Measurements from ENCODE around the gene ALLC. TPM values are rescaled to one million over a fixed set of nuclear protein-coding genes. Genes with fewer than 3 reads are reported as not detected.
A peak's percentile ranks its signal among the peaks of the same experiment; 100 is the strongest.

Gene ALLC
- total RNA-seq, 1 experiment from 2014 or later, result not detected

DNA sequence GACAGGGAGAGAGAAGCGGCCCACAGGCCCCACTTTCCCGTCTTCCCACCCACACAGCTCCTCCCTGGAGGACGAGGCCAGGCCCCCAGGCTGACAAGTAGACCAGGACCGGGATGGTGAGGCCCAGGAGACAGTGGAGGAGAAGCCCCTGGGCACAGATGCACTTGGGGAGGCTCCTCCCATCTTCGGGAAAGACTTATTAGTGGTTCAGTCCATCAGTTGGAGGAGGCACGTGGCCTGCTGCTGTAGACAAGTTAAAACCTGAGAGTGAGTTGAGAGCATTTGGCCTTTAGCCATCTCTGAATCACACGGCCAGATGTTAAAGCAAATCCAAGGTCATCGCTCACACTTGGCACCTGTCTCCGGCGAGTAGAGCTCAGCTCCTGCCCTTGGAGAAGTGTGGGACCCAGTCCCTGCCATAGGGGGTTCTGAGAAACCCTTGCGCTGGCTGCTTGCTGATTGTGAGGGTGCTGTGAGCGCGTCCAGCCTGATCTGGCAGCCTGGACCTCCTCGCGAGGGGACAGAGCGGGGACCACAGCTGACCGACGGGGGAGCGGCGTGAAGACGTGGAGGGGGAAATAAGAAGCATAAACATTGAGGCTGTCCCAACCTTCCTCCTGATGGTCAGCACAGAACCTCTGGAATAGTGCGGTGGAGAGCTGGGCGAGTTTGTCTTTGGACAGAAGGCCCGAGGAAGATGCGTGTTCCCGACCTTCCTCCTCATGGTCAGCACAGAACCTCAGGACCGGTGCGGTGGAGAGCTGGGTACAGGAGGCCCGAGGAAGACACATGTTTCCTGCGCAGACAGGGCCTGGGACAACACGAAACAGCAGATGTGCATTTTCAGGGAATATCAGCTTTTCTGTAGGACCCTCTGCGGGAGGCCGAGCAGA lies 24.7 kb upstream of the ALLC start:
- H3K36me3 ChIP-seq (ENCODE audit: control insufficient read depth, insufficient read depth, low read length), result no peaks in the 10 kb centered on the region
- CTCF ChIA-PET, result no interaction called here
- no peaks in the 10 kb centered on the region for H3K9me3 ChIP-seq
- Mint-ChIP-seq H3K4me1 (ENCODE audit: low read depth, unreplicated experiment) (no peaks in the 10 kb centered on the region), H3K4me3 (ENCODE audit: unreplicated experiment) (no peak overlapping the region), H3K27ac (ENCODE audit: unreplicated experiment) (no peak overlapping the region), H3K27me3 (ENCODE audit: insufficient read depth, unreplicated experiment) (no peaks in the 10 kb centered on the region), H3K36me3 (ENCODE audit: insufficient read depth, unreplicated experiment) (no peaks in the 10 kb centered on the region), H3K9me3 (ENCODE audit: unreplicated experiment) (no peaks in the 10 kb centered on the region)
- H3K4me3 ChIP-seq (ENCODE audit: low read depth, low read length), result no peak overlapping the region
- DNase-seq, result peak in 1 of 2 experiments; percentile 21
- H3K27me3 ChIP-seq (replicated peaks; ENCODE audit: control insufficient read depth, insufficient read depth, low read length), result no peaks in the 10 kb centered on the region
- TF ChIP-seq, protein P1, sequence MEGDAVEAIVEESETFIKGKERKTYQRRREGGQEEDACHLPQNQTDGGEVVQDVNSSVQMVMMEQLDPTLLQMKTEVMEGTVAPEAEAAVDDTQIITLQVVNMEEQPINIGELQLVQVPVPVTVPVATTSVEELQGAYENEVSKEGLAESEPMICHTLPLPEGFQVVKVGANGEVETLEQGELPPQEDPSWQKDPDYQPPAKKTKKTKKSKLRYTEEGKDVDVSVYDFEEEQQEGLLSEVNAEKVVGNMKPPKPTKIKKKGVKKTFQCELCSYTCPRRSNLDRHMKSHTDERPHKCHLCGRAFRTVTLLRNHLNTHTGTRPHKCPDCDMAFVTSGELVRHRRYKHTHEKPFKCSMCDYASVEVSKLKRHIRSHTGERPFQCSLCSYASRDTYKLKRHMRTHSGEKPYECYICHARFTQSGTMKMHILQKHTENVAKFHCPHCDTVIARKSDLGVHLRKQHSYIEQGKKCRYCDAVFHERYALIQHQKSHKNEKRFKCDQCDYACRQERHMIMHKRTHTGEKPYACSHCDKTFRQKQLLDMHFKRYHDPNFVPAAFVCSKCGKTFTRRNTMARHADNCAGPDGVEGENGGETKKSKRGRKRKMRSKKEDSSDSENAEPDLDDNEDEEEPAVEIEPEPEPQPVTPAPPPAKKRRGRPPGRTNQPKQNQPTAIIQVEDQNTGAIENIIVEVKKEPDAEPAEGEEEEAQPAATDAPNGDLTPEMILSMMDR (IDR thresholded peaks at IDR 0.05; ENCODE audit: insufficient read depth in 1 of 2, low read depth in 1 of 2, low read length in 1 of 2, severe bottlenecking in 1 of 2, unreplicated experiment in 1 of 2), result no peak
- no peaks in the 10 kb centered on the region for H3K4me1 ChIP-seq
- POLR2A ChIA-PET, result no interaction called here
- intact Hi-C loops (cut with micrococcal nuclease; ENCODE audit: unreplicated experiment), result no loop called here
- no TSS peak for BruUV-seq (replicated peaks)

DNA sequence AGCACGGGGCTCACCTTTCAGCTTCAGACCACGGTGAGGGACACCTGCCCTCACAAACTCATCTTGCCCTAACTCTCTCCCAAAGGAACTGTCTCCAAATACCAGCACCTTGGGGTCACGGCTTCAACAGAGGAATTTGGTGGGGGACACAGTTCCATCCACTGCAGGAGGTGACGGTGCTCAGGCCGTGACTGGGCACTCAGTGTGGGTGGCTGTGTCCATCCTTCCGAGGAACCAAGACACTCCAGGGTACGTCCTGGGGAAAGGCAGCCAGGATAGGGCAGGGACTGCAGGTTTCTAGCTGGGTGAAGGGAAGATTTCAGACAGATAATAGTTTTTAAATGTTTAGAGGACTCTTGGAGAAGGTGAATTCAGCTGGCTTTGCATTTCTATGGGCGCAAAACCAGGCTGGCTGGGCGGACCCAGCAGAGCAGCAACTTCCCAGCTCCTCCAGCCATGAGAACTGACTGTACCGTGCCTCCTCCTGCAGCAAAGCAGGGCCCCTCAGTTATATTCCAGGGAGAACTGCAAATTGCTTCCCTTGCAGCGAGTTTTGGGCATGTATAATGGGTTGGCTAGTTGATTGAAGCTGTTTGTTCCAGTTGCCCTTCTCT lies 23.9 kb upstream of the ALLC start:
- DNase-seq, result peak in 1 of 2 experiments; percentile 4
- POLR2A ChIA-PET, result no interaction called here
- BruUV-seq (replicated peaks), result no TSS peak
- intact Hi-C loops (cut with micrococcal nuclease; ENCODE audit: unreplicated experiment), result no loop called here
- Histone ChIP-seq H3K4me1 (no peaks in the 10 kb centered on the region), H3K36me3 (ENCODE audit: control insufficient read depth, insufficient read depth, low read length) (no peaks in the 10 kb centered on the region), H3K9me3 (no peaks in the 10 kb centered on the region), H3K4me3 (ENCODE audit: low read depth, low read length) (no peak overlapping the region), H3K27me3 (replicated peaks; ENCODE audit: control insufficient read depth, insufficient read depth, low read length) (no peaks in the 10 kb centered on the region)
- H3K4me1 Mint-ChIP-seq (ENCODE audit: low read depth, unreplicated experiment), result no peaks in the 10 kb centered on the region
- H3K4me3 Mint-ChIP-seq (ENCODE audit: unreplicated experiment), result no peak overlapping the region
- no peaks in the 10 kb centered on the region for H3K9me3 Mint-ChIP-seq (ENCODE audit: unreplicated experiment)
- TF ChIP-seq, protein P1 (IDR thresholded peaks at IDR 0.05; ENCODE audit: insufficient read depth in 1 of 2, low read depth in 1 of 2, low read length in 1 of 2, severe bottlenecking in 1 of 2, unreplicated experiment in 1 of 2), result no peak
- H3K27me3 Mint-ChIP-seq (ENCODE audit: insufficient read depth, unreplicated experiment), result no peaks in the 10 kb centered on the region
- CTCF ChIA-PET, result no interaction called here
- H3K27ac Mint-ChIP-seq (ENCODE audit: unreplicated experiment), result no peak overlapping the region
- no peaks in the 10 kb centered on the region for H3K36me3 Mint-ChIP-seq (ENCODE audit: insufficient read depth, unreplicated experiment)

DNA sequence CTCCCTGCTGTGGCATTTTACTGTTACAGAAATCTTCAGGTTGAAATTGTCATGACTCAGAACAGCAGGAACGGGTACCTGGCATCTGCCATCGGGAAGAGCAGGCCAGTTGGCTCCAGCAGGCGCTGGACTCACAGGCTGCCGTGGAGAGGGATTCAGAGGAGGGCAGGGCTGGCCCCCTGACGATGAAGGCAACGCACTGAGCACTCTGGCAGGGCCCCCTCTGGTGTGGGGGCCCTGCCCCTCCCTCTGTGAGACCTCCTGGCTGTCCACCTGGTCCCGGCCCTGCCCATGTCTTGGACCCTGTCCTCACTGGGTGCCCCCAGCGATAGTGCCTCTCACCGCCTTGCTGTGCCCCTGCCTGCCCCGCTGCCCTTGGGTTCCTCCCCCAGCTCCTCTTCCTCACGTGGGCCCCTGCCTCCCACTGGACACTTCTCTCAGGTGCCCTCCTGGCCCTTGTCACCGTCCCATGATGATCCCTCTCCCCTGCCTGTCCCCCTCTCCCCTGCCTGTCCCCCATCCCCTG lies 23.3 kb upstream of the ALLC start:
- no peaks in the 10 kb centered on the region for H3K36me3 ChIP-seq (ENCODE audit: control insufficient read depth, insufficient read depth, low read length)
- intact Hi-C loops (cut with micrococcal nuclease; ENCODE audit: unreplicated experiment), result no loop called here
- no peak for DNase-seq
- Mint-ChIP-seq H3K27ac (ENCODE audit: unreplicated experiment) (no peak overlapping the region), H3K4me3 (ENCODE audit: unreplicated experiment) (no peak overlapping the region), H3K9me3 (ENCODE audit: unreplicated experiment) (no peaks in the 10 kb centered on the region), H3K36me3 (ENCODE audit: insufficient read depth, unreplicated experiment) (no peaks in the 10 kb centered on the region), H3K4me1 (ENCODE audit: low read depth, unreplicated experiment) (no peaks in the 10 kb centered on the region), H3K27me3 (ENCODE audit: insufficient read depth, unreplicated experiment) (no peaks in the 10 kb centered on the region)
- H3K27me3 ChIP-seq (replicated peaks; ENCODE audit: control insufficient read depth, insufficient read depth, low read length), result no peaks in the 10 kb centered on the region
- no TSS peak for BruUV-seq (replicated peaks)
- H3K9me3 ChIP-seq, result no peaks in the 10 kb centered on the region
- H3K4me1 ChIP-seq, result no peaks in the 10 kb centered on the region
- H3K4me3 ChIP-seq (ENCODE audit: low read depth, low read length), result no peak overlapping the region
- TF ChIP-seq, protein P1 (IDR thresholded peaks at IDR 0.05; ENCODE audit: insufficient read depth in 1 of 2, low read depth in 1 of 2, low read length in 1 of 2, severe bottlenecking in 1 of 2, unreplicated experiment in 1 of 2), result no peak
- ChIA-PET POLR2A (no interaction called here), CTCF (no interaction called here)

Data from Caco-2 (cell line).